ENCODE measurements around the gene TUBGCP3.

- no peak for TF ChIP-seq POLR2A (IDR thresholded peaks at IDR 0.05; ENCODE audit: low read length)
- no peak for TF ChIP-seq GATA1 (IDR thresholded peaks at IDR 0.05; ENCODE audit: low read depth, low read length)
Observed at GRCh38 chr13:112635323-112635722, 47.4 kb upstream of the TUBGCP3 start.

Measured in erythroblast (primary cell).